K562 (cell line): ENCODE data around the gene CNFN. TPM values are rescaled to one million over a fixed set of nuclear protein-coding genes. Genes with fewer than 3 reads are reported as not detected.

Experiments used
- ATAC-seq: fragments of 200-7000 bp; cut with Tn5 transposase; 3 replicates; pipeline ENCODE4 v1.9.1; 2020; ENCODE audit warnings: moderate library complexity
- BruUV-seq: library from RNA; stranded (reverse); fragments of 400-500 nt; replicated peaks from 2 replicates; lab custom pipeline; 2021; lab: Mats Ljungman, UMichigan
- CTCF ChIA-PET: fragments of 300-600 bp; formaldehyde crosslinking; extraction: SDS; loops from one replicate; lab custom pipeline; 2021; ENCODE audit warnings: low intra/inter-chr PET ratio; lab: Yijun Ruan, JAX
- POLR2A ChIA-PET: fragments of 300-600, 350-650 bp; sonication (Branson Sonifier 250); formaldehyde crosslinking; extraction: SDS; loops from one replicate; lab custom pipeline; 2021; ENCODE audit warnings: antibody characterized with exemption, inconsistent platforms; lab: Yijun Ruan, JAX
- DNase-seq, 4 experiments: peaks; one replicate each; pipeline versions ENCODE4 v3.0.0 to v3.0.0-alpha.2; 2011 to 2018; ENCODE audit warnings: low spot score in 3 of 4, mixed read lengths in 3 of 4; ENCODE audit errors: extremely low read depth in 1 of 4
- FAIRE-seq: peaks from 2 replicates; lab custom pipeline; 2011; peaks lifted over from hg19 to GRCh38; lab: Jason Lieb, UNC
- H2AFZ ChIP-seq: 2 replicates; pipeline ENCODE4 v1.6.0; 2011; ENCODE audit warnings: low read depth, low read length, control low read depth, inconsistent platforms
- H3K27ac ChIP-seq: fragments of 200-600 bp; 3 replicates; pipeline ENCODE4 v1.8.0; 2011; ENCODE audit warnings: low read depth, mild to moderate bottlenecking, control low read depth, inconsistent platforms, low read length, moderate library complexity, mixed read lengths; ENCODE audit errors: extremely low read depth
- H3K27me3 ChIP-seq, 2 experiments: fragments of 300-600 bp in 1 of 2; 2 replicates in 1 of 2; 3 replicates in 1 of 2; pipeline versions ENCODE4 v1.6.0 to v1.8.0; 2011; ENCODE audit warnings: inconsistent platforms in 2 of 2, low read length in 2 of 2, mild to moderate bottlenecking in 1 of 2, mixed read lengths in 1 of 2, moderate library complexity in 1 of 2; ENCODE audit not compliant: control insufficient read depth in 2 of 2, insufficient read depth in 2 of 2
- H3K36me3 ChIP-seq: fragments of 300-600 bp; 3 replicates; pipeline ENCODE4 v1.8.0; 2011; ENCODE audit warnings: mild to moderate bottlenecking, low read length, inconsistent platforms; ENCODE audit not compliant: control insufficient read depth, insufficient read depth
- H3K4me1 ChIP-seq, 2 experiments: fragments of 200-600 bp in 1 of 2; replicated peaks in 1 of 2; 2 replicates in 1 of 2; 3 replicates in 1 of 2; pipeline versions ENCODE4 v1.5.1 to v1.8.0; 2011; ENCODE audit warnings: inconsistent platforms in 2 of 2, low read length in 2 of 2, mild to moderate bottlenecking in 1 of 2, mixed read lengths in 1 of 2, moderate library complexity in 1 of 2; ENCODE audit not compliant: control insufficient read depth in 2 of 2, insufficient read depth in 2 of 2
- H3K4me2 ChIP-seq: 2 replicates; pipeline ENCODE4 v1.6.1; 2011; ENCODE audit warnings: low read length, control low read depth, inconsistent platforms, mixed read lengths; ENCODE audit not compliant: insufficient read depth
- H3K4me3 ChIP-seq: fragments of 200-600 bp; sonication (generic), shearing (Covaris generic); 2 replicates; pipeline ENCODE4 v1.5.1; 2016; ENCODE audit warnings: control low read depth, inconsistent platforms
- H3K79me2 ChIP-seq: fragments of 200-600 bp; 3 replicates; pipeline ENCODE4 v1.8.0; 2011; ENCODE audit warnings: low read length, inconsistent platforms; ENCODE audit not compliant: control insufficient read depth, insufficient read depth
- H3K9ac ChIP-seq, 2 experiments: 2 replicates each; pipeline versions ENCODE4 v1.6.0 to v1.6.1; 2011; ENCODE audit warnings: low read depth in 2 of 2, low read length in 2 of 2, control low read depth in 1 of 2, inconsistent platforms in 1 of 2, mild to moderate bottlenecking in 1 of 2, mixed read lengths in 1 of 2; ENCODE audit not compliant: insufficient read depth in 1 of 2
- H3K9me1 ChIP-seq: one replicate; pipeline ENCODE4 v1.6.0; 2011; ENCODE audit warnings: inconsistent platforms, mild to moderate bottlenecking, low read length, moderate library complexity; ENCODE audit not compliant: control insufficient read depth, insufficient read depth
- H3K9me3 ChIP-seq: replicated peaks from 2 replicates; pipeline ENCODE4 v1.5.1; 2011; ENCODE audit warnings: low read depth, low read length, inconsistent platforms; ENCODE audit not compliant: control insufficient read depth, insufficient read depth
- H4K20me1 ChIP-seq: replicated peaks from 2 replicates; pipeline ENCODE4 v1.6.1; 2011; ENCODE audit warnings: low read length, inconsistent platforms, mixed read lengths; ENCODE audit not compliant: control insufficient read depth, insufficient read depth
- ARID1B ChIP-seq: fragments of 450-650 bp; IDR thresholded peaks from 2 replicates; pipeline ENCODE4 v1.6.1; 2016; ENCODE audit warnings: antibody characterized with exemption, mild to moderate bottlenecking, inconsistent platforms
- E2F6 ChIP-seq, 2 experiments: IDR thresholded peaks; 2 replicates each; pipeline ENCODE4 v1.6.1; 2011; ENCODE audit warnings: borderline replicate concordance in 1 of 2, control low read depth in 1 of 2, low read depth in 1 of 2, low read length in 1 of 2, mild to moderate bottlenecking in 1 of 2, mixed read lengths in 1 of 2, moderate library complexity in 1 of 2; ENCODE audit not compliant: insufficient read depth in 1 of 2, insufficient read length in 1 of 2, poor library complexity in 1 of 2, severe bottlenecking in 1 of 2; ENCODE audit errors: extremely low read depth in 1 of 2
- ELF1 ChIP-seq: fragments of 200-800 bp; sonication (Bioruptor generic); IDR thresholded peaks from 2 replicates; pipeline ENCODE4 v1.6.1; 2016; ENCODE audit warnings: missing genetic modification characterization, missing compliant biosample characterization
- MGA ChIP-seq: fragments of 450-650 bp; IDR thresholded peaks from 2 replicates; pipeline ENCODE4 v1.6.1; 2016; ENCODE audit warnings: mild to moderate bottlenecking, moderate library complexity
- WGBS: fragments of 100-300 bp; shearing (Covaris generic); methylation state at CpG from one replicate; pipeline ENCODE4 v1.1.6; 2016; ENCODE audit warnings: low coverage, mixed read lengths; ENCODE audit not compliant: insufficient coverage; ENCODE audit errors: missing lambda C conversion rate; 5-methylcytosine and 5-hydroxymethylcytosine counted together
- in situ Hi-C: fragments of 300-500 bp; cut with MboI; formaldehyde crosslinking; loops from 4 replicates; pipeline ENCODE4 v1.15.0; 2018; ENCODE audit warnings: inconsistent platforms, mixed read lengths
- intact Hi-C: fragments of 100-400 bp; cut with micrococcal nuclease; formaldehyde crosslinking; loops from 2 replicates; pipeline ENCODE4 v1.14.2; 2022
- polyA plus RNA-seq, 8 experiments: library from polyadenylated mRNA; depleted of rRNA in 4 of 8; stranded (reverse) in 5 of 8; unstranded in 3 of 8; fragments of >200 nt; fragmentation: Nextera tagmentation in 2 of 8; fragmentation: Illumina TruSeq in 1 of 8; extraction: Ambion mirVana in 2 of 8; extraction: Trizol in 1 of 8; gene quantifications; 2 replicates each; pipeline versions ENCODE4 v1.2.1 to v1.2.3, GENCODE V29; 2011 to 2014; ENCODE audit warnings: inconsistent platforms in 1 of 8, missing spikeins in 1 of 8
- total RNA-seq, 7 experiments: library from RNA; depleted of rRNA in 6 of 7; stranded (reverse); fragments of >200 nt in 6 of 7; fragmentation: Illumina TruSeq in 2 of 7; extraction: Trizol in 2 of 7; gene quantifications; 2 replicates each; pipeline versions ENCODE4 v1.2.1 to v1.2.3, GENCODE V29; 2011 to 2021; ENCODE audit warnings: low replicate concordance in 1 of 7

CNFN gene
- total and polyA plus RNA-seq, 9 of the 15 experiments (the other 6 are each of a cell fraction or from before 2014, with no cell fraction given), result 0.18 to 0.52 (median 0.27) TPM; not detected in 5

- DNase-seq, result peak in 2 of 4 experiments; percentile 24 to 25
- intact Hi-C loops (no loop called here), in situ Hi-C loops (no loop called here)
- H2AFZ ChIP-seq, result peak overlapping the region; percentile 91
- FAIRE-seq, result no peak
- peaks cover 0 to 3% of the 10 kb centered on the region in 2 experiments; a peak in 3 of 5 replicates for H3K27me3 ChIP-seq
- peak overlapping the region; percentile 49 for H3K4me3 ChIP-seq
- peaks cover 5% of the 10 kb centered on the region for H3K9me1 ChIP-seq
- 21% methylated on average over 21 of the region's 25 CpGs for WGBS
- ChIA-PET POLR2A (interaction anchor here (0.6 to 2.6 kb wide), 15 partner anchors 10 to 286 kb away, joined by 3 to 13 read pairs (median 3); partner anchors contain the start of gene GSK3A), CTCF (interaction anchor here (0.9 kb wide), 1 partner anchor 289 kb away, joined by 3 read pairs; no protein-coding TSS in a partner anchor)
- no peaks in the 10 kb centered on the region for H3K36me3 ChIP-seq
- H3K4me2 ChIP-seq, result peak overlapping the region; percentile 98
- no peak for ATAC-seq
- TSS peak; percentile 90 for BruUV-seq
- peak overlapping the region; percentile 79 to 83 for H3K9ac ChIP-seq
- peaks cover 6% of the 10 kb centered on the region; the same call in 1 of the 3 replicates for H3K79me2 ChIP-seq
- H4K20me1 ChIP-seq, result peaks cover 3% of the 10 kb centered on the region
- H3K27ac ChIP-seq, result peak overlapping the region; percentile 68
- no peaks in the 10 kb centered on the region for H3K9me3 ChIP-seq
- H3K4me1 ChIP-seq, result peaks cover 14 to 27% of the 10 kb centered on the region in 2 experiments
- 0 out of 2 replicates have a peak, but pooled peaks have one; percentile 7 for TF ChIP-seq ARID1B
- TF ChIP-seq E2F6 (IDR thresholded peaks at IDR 0.05; ENCODE audit: borderline replicate concordance in 1 of 2, extremely low read depth in 1 of 2, insufficient read depth in 1 of 2, insufficient read length in 1 of 2, low read depth in 1 of 2, low read length in 1 of 2, poor library complexity in 1 of 2, severe bottlenecking in 1 of 2), result peak in 1 of 2 experiments; percentile 13
- TF ChIP-seq ELF1 (tag), result peak; percentile 29; the same call in 1 of the 2 replicates
- peak; percentile 39; the same call in 1 of the 2 replicates for TF ChIP-seq MGA
Observed at GRCh38 chr19:42397263-42398166, 7.4 kb upstream of the CNFN start.
